ENCODE results near the gene PHF19.

PHF19 gene

DNA sequence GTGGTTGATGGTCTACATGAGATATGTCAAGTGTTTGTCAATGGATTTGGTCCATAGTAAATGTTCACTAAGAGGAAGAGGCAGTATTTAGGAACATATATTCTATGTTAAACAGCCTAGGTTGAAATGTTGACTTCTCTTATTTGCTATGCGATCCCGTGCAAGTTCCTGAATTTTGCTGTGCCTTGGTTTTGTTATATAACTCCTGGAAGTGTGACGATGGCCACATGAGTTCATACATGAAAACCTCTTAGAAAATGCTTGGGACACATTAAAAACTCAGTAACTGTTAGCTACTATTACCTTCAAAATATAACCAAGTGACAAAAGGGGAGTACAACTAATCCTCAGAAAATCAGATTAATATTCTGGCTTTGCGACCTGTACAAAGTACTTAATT lies 61.9 kb downstream of the PHF19 start:
- TF ChIP-seq CTCF (IDR thresholded peaks at IDR 0.05; ENCODE audit: insufficient read depth, low read depth, low read length, missing control alignments): no peak
- DNase-seq (ENCODE audit: low read depth): no peak

GRCh38 chr9:120808931-120809330 lies 68.1 kb downstream of the PHF19 start:
- DNase-seq (ENCODE audit: low read depth): no peak
- no peak overlapping the region for H3K4me3 ChIP-seq (ENCODE audit: low read depth, low read length)
- TF ChIP-seq CTCF (IDR thresholded peaks at IDR 0.05; ENCODE audit: insufficient read depth, low read depth, low read length, missing control alignments): no peak

More for the DNA sequence above, 61.9 kb downstream of the PHF19 start:
- no peak overlapping the region for H3K4me3 ChIP-seq (ENCODE audit: low read depth, low read length)

- TF ChIP-seq CTCF (IDR thresholded peaks at IDR 0.05; ENCODE audit: insufficient read depth, low read depth, low read length, missing control alignments): no peak
- DNase-seq (ENCODE audit: low read depth): no peak
- no peak overlapping the region for H3K4me3 ChIP-seq (ENCODE audit: low read depth, low read length)
These were observed 69.2 kb downstream of the PHF19 start for GRCh38 chr9:120807607-120808379.
